Rectal smooth muscle tissue (tissue), 1 donor: ENCODE data around the gene IL36B.

Source experiments
- H3K27ac ChIP-seq: one replicate; pipeline ENCODE4 v1.7.0; 2013; ENCODE audit warnings: low read depth, low read length, inconsistent platforms
- H3K27me3 ChIP-seq: one replicate; pipeline ENCODE4 v1.7.0; 2013; ENCODE audit warnings: low read length; ENCODE audit not compliant: control insufficient read depth, insufficient read depth
- H3K36me3 ChIP-seq: one replicate; pipeline ENCODE4 v1.7.0; 2013; ENCODE audit warnings: low read length; ENCODE audit not compliant: control insufficient read depth, insufficient read depth
- H3K4me1 ChIP-seq: one replicate; pipeline ENCODE4 v1.7.0; 2013; ENCODE audit warnings: low read length; ENCODE audit not compliant: control insufficient read depth, insufficient read depth
- H3K4me3 ChIP-seq: one replicate; pipeline ENCODE4 v1.7.0; 2013; ENCODE audit warnings: low read length
- H3K9ac ChIP-seq: one replicate; pipeline ENCODE4 v1.7.0; 2013; ENCODE audit warnings: low read length

IL36B gene

DNA sequence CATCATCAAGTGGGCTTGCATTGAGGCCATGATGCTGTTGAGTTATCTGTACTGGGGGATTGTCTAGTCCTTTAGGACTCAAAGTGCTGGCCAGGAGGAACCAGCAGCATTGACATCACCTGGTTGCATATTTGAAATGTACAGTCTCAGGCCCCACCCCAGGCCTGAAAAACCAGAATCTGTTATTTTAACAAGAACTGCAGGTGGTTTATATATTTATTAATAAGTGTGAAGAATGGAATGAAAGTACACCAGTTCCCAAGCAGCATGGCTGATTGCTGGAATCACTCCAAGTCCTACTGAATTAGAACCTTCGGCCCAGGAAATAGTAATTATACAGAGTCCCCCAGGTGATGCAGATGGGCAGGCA is 17.9 kb upstream of the IL36B start:
- Histone ChIP-seq H3K36me3 (no peaks in the 10 kb centered on the region), H3K4me3 (no peak overlapping the region), H3K27me3 (no peaks in the 10 kb centered on the region), H3K4me1 (no peaks in the 10 kb centered on the region), H3K9ac (no peak overlapping the region), H3K27ac (no peak overlapping the region)

DNA sequence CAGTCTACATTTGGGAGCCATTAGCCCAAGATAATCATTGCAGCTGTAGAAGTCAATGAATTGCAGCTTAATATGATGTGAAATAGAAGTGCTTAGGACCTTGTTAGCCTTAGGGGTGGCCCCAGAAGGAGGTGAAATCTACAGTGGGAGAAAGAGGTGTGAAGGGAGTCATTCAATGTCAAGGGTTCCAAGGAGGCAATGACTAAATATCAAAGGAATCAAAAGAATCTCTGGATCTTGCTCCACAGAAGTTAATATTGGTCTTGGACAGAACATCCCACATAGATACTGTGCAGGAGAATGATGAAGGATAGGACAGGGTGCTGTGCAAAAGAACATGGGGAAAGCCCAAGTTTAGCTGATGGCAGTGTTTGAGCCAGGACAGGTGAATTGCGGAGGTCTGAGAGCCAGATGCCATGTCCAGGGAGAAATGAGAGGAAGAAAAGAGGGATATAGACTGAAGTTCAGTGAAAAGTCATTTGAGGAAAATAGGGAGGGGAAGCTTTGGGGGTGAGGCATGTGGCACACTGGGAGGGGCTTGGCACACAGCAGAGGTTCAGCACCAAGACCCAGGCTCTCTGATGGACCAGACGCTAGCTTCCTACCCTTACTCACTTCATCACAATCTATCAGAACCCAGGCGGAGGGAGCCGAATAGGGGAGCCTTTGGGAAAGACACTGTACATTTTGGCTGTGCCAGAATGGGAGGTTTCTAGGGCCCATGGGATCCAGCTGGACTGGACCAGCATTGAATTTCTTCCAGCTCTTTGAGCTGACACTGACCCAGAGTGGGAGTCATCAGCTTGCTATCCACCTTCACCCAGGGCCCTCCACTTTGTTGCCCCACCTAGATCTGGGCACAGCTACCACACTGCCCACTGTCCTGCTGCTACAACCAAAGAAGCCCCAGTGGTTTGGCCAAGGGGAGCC is 17.3 kb upstream of the IL36B start:
- Histone ChIP-seq H3K4me3 (no peak overlapping the region), H3K4me1 (no peaks in the 10 kb centered on the region), H3K36me3 (no peaks in the 10 kb centered on the region), H3K27ac (no peak overlapping the region), H3K27me3 (no peaks in the 10 kb centered on the region), H3K9ac (no peak overlapping the region)

DNA sequence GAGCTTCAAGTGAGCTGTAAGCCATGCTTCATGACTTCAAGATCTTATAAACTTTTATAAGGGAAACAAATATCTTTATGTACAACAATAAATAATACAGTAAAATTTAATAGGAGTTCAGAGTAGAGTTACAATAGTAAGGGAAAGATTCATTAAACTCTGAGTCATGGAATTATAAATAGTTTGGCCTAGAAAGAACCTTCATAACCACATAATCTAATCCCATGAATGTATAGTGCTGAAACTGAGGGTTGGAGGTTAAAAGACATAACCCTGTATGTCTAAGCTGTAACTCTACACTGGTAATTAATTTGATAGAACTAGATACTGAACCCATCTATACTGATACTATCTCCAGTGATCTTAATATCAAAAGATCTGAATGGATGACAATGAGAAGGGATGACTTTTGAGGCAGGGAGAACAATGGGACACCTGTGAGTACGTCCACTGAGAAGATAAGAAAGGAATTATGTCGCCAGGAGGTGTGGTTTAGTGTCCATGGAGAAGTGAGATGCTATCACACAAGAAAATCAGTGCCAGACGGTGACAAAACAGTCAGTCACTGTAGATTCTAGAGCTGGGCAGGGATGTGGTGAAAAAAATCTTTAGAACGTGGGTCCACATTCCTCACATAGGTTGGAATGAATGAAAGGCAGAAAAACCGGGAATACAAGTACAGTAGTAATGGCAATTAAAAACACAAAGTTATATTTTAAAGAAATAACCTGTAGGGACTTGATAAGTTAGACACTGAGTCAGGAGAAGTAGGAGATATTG is 16.2 kb upstream of the IL36B start:
- no peak overlapping the region for H3K27ac ChIP-seq
- H3K4me3 ChIP-seq: no peak overlapping the region
- H3K4me1 ChIP-seq: no peaks in the 10 kb centered on the region
- no peak overlapping the region for H3K9ac ChIP-seq
- no peaks in the 10 kb centered on the region for H3K36me3 ChIP-seq
- no peaks in the 10 kb centered on the region for H3K27me3 ChIP-seq

DNA sequence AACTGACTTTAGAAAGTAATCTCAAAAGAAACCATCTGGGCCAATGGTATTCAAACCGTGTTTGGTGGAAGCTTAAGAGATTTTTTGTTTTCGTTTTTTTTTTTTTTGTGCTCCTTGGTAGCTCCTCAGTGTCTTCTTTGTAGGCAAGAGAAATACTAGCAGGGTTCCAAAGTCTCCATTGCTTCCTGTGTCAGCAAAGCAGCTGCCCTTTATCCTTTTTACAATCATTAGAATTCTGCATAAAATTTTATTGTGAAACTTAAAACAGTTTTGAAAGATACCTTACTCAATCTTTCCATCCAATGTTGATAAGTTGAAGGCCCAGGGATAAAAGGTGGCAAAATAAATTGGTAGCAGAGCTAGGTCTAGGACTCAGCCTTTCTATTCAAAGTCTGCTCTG is 15.6 kb upstream of the IL36B start:
- Histone ChIP-seq H3K36me3 (no peaks in the 10 kb centered on the region), H3K9ac (no peak overlapping the region), H3K27ac (no peak overlapping the region), H3K4me3 (no peak overlapping the region), H3K27me3 (no peaks in the 10 kb centered on the region), H3K4me1 (no peaks in the 10 kb centered on the region)

DNA sequence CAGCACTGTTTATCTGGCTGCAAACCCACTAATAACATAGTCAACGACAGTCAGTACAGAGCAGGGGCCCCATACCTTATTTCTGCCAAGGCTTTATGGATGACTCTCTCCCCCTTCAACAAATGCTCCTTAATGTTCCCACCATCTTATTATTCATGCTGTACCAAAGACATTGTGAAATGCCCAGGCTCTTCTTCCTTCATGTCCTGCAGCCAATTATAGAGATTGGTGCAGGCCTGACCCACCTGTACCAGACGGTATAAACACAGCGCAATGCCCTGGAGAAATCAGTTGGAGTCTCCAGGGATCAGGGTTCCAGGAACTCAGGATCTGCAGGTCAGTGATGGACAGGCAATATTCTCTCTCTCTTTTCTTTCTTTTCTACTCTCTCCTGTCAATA is 15.0 kb upstream of the IL36B start, which contains the start of gene IL1F10:
Gene IL1F10, plus strand, starts transcription at position 290 of the 400 bp plus-strand sequence. CDS start 4,769 bp downstream, outside the sequence.
- Histone ChIP-seq H3K27ac (no peak within 1 kb of the TSS), H3K27me3 (no peaks in the 10 kb centered on the region)

DNA sequence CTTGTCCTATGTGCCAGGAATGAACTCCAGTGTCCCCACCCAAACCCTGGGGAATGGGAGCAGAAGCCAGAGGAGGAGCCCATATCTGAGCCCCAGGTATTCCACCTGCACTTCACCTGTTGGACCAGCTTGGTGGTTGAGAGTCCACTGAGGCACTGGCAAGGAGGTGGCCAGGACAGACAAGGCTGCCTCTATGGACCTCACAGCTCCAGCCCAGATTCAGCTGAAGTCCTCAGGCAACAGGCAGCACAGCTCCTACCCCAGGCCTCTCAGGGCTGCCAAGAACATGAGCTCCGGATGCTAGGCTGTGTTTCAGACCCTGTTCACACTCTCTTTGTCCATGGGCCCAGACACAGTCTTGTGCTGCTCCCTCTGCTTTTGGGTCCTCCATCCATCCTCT is 12.2 kb upstream of the IL36B start:
- Histone ChIP-seq H3K4me1 (no peaks in the 10 kb centered on the region), H3K36me3 (no peaks in the 10 kb centered on the region), H3K27me3 (no peaks in the 10 kb centered on the region), H3K4me3 (no peak overlapping the region), H3K9ac (no peak overlapping the region), H3K27ac (no peak overlapping the region)

More for the DNA sequence above, 15.0 kb upstream of the IL36B start, which contains the start of gene IL1F10:
- Histone ChIP-seq H3K4me1 (no peaks in the 10 kb centered on the region), H3K9ac (no peak within 1 kb of the TSS), H3K36me3 (no peaks in the 10 kb centered on the region), H3K4me3 (no peak within 1 kb of the TSS)

DNA sequence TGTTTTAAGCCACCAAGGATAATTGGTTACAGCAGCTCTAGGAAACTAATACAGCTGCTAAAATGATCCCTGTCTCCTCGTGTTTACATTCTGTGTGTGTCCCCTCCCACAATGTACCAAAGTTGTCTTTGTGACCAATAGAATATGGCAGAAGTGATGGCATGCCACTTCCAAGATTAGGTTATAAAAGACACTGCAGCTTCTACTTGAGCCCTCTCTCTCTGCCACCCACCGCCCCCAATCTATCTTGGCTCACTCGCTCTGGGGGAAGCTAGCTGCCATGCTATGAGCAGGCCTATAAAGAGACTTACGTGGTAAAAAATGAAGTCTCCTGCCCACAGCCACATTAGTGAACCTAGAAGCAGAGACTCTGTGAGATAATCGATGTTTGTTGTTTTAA is 11.6 kb upstream of the IL36B start:
- H3K36me3 ChIP-seq: no peaks in the 10 kb centered on the region
- H3K4me1 ChIP-seq: no peaks in the 10 kb centered on the region
- H3K9ac ChIP-seq: no peak overlapping the region
- no peak overlapping the region for H3K27ac ChIP-seq
- no peaks in the 10 kb centered on the region for H3K27me3 ChIP-seq
- no peak overlapping the region for H3K4me3 ChIP-seq

DNA sequence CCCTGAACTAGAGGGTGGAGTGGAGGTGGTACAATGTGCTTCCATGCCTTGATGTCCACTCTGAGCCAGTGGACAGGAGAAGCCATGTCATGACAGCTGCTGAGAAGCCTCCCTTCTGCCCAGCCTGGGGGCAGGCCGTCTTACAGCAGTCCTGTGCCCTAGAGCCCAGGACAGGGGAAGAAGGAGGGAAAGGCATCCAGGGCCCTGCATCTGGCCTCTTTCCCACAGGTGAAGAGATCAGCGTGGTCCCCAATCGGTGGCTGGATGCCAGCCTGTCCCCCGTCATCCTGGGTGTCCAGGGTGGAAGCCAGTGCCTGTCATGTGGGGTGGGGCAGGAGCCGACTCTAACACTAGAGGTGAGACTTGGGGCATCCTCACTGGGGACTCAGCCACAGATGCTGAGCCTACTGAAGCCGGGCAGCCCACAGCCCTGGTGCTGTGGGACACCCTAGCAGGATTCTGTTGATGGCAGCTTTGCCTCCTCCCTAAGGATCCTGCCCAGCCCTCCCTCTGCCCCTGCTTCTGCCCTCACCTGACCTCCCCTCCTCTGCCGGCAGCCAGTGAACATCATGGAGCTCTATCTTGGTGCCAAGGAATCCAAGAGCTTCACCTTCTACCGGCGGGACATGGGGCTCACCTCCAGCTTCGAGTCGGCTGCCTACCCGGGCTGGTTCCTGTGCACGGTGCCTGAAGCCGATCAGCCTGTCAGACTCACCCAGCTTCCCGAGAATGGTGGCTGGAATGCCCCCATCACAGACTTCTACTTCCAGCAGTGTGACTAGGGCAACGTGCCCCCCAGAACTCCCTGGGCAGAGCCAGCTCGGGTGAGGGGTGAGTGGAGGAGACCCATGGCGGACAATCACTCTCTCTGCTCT is 9.5 kb upstream of the IL36B start:
- Histone ChIP-seq H3K36me3 (no peaks in the 10 kb centered on the region), H3K27me3 (no peaks in the 10 kb centered on the region), H3K9ac (no peak overlapping the region), H3K4me1 (no peaks in the 10 kb centered on the region), H3K4me3 (no peak overlapping the region), H3K27ac (no peak overlapping the region)

DNA sequence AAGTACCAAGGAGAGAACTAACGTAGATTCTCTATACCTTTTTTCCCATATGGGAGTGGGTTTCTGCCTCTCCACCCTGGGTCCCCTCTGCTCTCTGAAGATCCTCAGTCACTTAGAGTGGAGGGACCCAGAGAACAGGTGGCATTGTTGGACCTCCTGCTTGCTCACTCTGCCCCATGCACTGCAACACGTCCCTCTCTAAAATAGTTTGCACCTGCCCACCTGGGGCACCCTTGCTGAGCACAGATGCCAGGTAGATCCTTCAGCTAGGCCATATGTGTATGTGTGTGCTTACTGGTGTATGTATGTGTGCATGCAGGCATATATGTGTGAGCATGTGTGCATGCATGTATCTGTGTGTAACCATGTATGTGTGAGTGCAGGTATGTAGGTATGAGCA is 8.6 kb upstream of the IL36B start:
- Histone ChIP-seq H3K4me1 (no peaks in the 10 kb centered on the region), H3K27ac (no peak overlapping the region), H3K27me3 (no peaks in the 10 kb centered on the region), H3K36me3 (no peaks in the 10 kb centered on the region), H3K9ac (no peak overlapping the region), H3K4me3 (no peak overlapping the region)

DNA sequence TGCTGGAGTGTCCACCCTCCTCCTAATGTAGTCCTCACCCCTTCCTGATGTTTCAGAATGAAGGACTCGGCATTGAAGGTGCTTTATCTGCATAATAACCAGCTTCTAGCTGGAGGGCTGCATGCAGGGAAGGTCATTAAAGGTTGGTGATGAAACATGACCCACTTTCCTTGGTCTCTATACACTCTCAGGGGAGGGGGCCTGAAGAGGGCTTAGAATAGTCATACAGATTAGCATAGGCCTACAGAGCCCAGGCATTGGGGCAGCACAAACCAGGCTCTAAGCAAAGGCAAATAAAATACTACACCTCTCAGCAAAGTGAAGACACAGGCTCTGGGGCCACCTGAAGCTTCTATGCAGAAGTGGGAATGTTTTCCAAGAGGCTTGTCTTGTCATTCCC is 8.1 kb upstream of the IL36B start:
- no peaks in the 10 kb centered on the region for H3K27me3 ChIP-seq
- no peaks in the 10 kb centered on the region for H3K4me1 ChIP-seq
- no peak overlapping the region for H3K9ac ChIP-seq
- no peak overlapping the region for H3K27ac ChIP-seq
- H3K36me3 ChIP-seq: no peaks in the 10 kb centered on the region
- H3K4me3 ChIP-seq: no peak overlapping the region

DNA sequence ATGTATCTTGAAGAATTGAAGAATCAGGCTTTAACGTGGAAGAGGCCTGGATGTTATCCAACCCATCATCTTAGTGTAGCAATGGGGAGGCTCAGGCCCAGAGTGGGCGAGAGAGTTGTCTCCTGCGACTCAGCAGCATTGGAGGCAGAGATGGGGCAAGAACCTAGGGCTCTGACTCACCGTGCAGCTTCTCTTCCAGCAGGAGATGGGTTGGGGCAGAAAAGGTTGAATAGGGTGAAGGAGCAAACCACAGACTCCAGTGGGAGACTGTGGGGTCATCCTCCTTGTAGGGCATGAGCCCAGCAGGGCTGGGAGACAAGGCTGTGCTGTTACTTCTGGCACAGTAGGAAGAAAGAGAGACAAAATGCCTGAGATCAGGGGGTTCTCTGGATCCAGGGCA is 7.7 kb upstream of the IL36B start:
- no peaks in the 10 kb centered on the region for H3K4me1 ChIP-seq
- H3K27ac ChIP-seq: no peak overlapping the region
- H3K36me3 ChIP-seq: no peaks in the 10 kb centered on the region
- no peak overlapping the region for H3K9ac ChIP-seq
- H3K27me3 ChIP-seq: no peaks in the 10 kb centered on the region
- no peak overlapping the region for H3K4me3 ChIP-seq
